Caco-2 (cell line): ENCODE results near the gene CCR3. TPM values are rescaled to one million over a fixed set of nuclear protein-coding genes. Genes with fewer than 3 reads are reported as not detected.

ENCODE experiments used
- BruUV-seq: library from RNA; stranded (reverse); fragments of 400-500 nt; replicated peaks from 2 replicates; lab custom pipeline; 2021; lab: Mats Ljungman, UMichigan
- CTCF ChIA-PET: fragments of 300-600 bp; sonication (Branson Sonifier 250); formaldehyde crosslinking; loops from one replicate; lab custom pipeline; 2022; ENCODE audit warnings: antibody characterized with exemption; lab: Charles Lee
- POLR2A ChIA-PET: fragments of 300-600 bp; sonication (Branson Sonifier 250); formaldehyde crosslinking; loops from one replicate; lab custom pipeline; 2022; ENCODE audit warnings: antibody characterized with exemption; lab: Charles Lee
- DNase-seq, 2 experiments: peaks; one replicate each; pipeline versions ENCODE4 v3.0.0 to v3.0.0-alpha.2; 2020 to 2022
- H3K27me3 ChIP-seq: replicated peaks from 2 replicates; pipeline ENCODE4 v1.6.0; 2011; ENCODE audit warnings: low read length; ENCODE audit not compliant: control insufficient read depth, insufficient read depth
- H3K36me3 ChIP-seq: 2 replicates; pipeline ENCODE4 v1.5.1; 2011; ENCODE audit warnings: low read length; ENCODE audit not compliant: control insufficient read depth, insufficient read depth
- H3K4me1 ChIP-seq: fragments of 250-450 bp; sonication (Bioruptor Pico); 2 replicates; pipeline ENCODE4 v1.5.1; 2020; ENCODE audit warnings: mild to moderate bottlenecking
- H3K4me3 ChIP-seq: 2 replicates; pipeline ENCODE4 v1.5.1; 2011; ENCODE audit warnings: low read depth, mild to moderate bottlenecking, control low read depth, low read length
- H3K9me3 ChIP-seq: fragments of 250-450 bp; sonication (Bioruptor Pico); 2 replicates; pipeline ENCODE4 v1.5.1; 2020; ENCODE audit warnings: mild to moderate bottlenecking, moderate library complexity
- H3K27ac Mint-ChIP-seq: one replicate; pipeline ENCODE4 v1.8.0; 2022; ENCODE audit warnings: mixed read lengths; ENCODE audit not compliant: unreplicated experiment
- H3K27me3 Mint-ChIP-seq: one replicate; pipeline ENCODE4 v1.8.0; 2022; ENCODE audit warnings: mixed read lengths; ENCODE audit not compliant: insufficient read depth, unreplicated experiment
- H3K36me3 Mint-ChIP-seq: one replicate; pipeline ENCODE4 v1.8.0; 2022; ENCODE audit warnings: mild to moderate bottlenecking, mixed read lengths; ENCODE audit not compliant: insufficient read depth, unreplicated experiment
- H3K4me1 Mint-ChIP-seq: one replicate; pipeline ENCODE4 v1.8.0; 2022; ENCODE audit warnings: low read depth, mixed read lengths; ENCODE audit not compliant: unreplicated experiment
- H3K4me3 Mint-ChIP-seq: one replicate; pipeline ENCODE4 v1.8.0; 2022; ENCODE audit warnings: mild to moderate bottlenecking, moderate library complexity, mixed read lengths; ENCODE audit not compliant: unreplicated experiment
- H3K9me3 Mint-ChIP-seq: one replicate; pipeline ENCODE4 v1.8.0; 2022; ENCODE audit warnings: mixed read lengths; ENCODE audit not compliant: unreplicated experiment
- intact Hi-C: fragments of 100-400 bp; cut with micrococcal nuclease; formaldehyde crosslinking; loops from one replicate; pipeline ENCODE4 v1.10.0; 2022; ENCODE audit not compliant: unreplicated experiment
- total RNA-seq: library from RNA; stranded (reverse); gene quantifications from 2 replicates; pipeline ENCODE4 v1.2.3, GENCODE V29; 2022
- TF ChIP-seq, protein P1 (sequence below), 2 experiments: fragments of 200-600 bp in 1 of 2; IDR thresholded peaks; 1 replicate in 1 of 2; 2 replicates in 1 of 2; pipeline versions ENCODE4 v1.5.1 to v1.8.0; 2011 to 2022; ENCODE audit warnings: antibody characterized with exemption in 1 of 2, control low read depth in 1 of 2, inconsistent platforms in 1 of 2, low read depth in 1 of 2, low read length in 1 of 2, mild to moderate bottlenecking in 1 of 2, moderate library complexity in 1 of 2; ENCODE audit not compliant: insufficient read depth in 1 of 2, severe bottlenecking in 1 of 2, unreplicated experiment in 1 of 2

CCR3 gene
- total RNA-seq, 1 experiment from 2014 or later: 0.64 TPM

DNA sequence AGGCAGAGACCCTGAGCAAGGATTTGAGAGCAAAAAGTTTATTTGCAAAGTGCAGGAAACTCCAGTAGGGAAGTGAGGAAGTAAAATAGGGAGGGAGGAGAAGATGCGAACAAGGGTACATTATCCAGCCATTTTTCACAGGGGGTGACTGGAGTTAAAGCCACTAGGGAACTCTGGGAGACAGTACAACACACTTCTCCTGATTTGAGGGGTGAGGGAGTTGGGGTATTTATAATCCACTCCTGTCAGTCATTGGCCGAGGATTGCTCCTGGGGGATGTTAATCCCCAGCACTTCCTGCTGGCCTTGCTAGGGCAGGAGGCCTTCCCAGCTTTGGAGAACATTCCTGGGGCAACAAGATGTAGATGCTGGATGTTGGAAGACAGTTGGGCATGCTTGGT, 28.2 kb downstream of the CCR3 start:
- H3K27me3 ChIP-seq: no peaks in the 10 kb centered on the region
- no peak overlapping the region for H3K4me3 ChIP-seq
- CTCF ChIA-PET: no interaction called here
- H3K4me1 ChIP-seq: no peaks in the 10 kb centered on the region
- TF ChIP-seq, protein P1, sequence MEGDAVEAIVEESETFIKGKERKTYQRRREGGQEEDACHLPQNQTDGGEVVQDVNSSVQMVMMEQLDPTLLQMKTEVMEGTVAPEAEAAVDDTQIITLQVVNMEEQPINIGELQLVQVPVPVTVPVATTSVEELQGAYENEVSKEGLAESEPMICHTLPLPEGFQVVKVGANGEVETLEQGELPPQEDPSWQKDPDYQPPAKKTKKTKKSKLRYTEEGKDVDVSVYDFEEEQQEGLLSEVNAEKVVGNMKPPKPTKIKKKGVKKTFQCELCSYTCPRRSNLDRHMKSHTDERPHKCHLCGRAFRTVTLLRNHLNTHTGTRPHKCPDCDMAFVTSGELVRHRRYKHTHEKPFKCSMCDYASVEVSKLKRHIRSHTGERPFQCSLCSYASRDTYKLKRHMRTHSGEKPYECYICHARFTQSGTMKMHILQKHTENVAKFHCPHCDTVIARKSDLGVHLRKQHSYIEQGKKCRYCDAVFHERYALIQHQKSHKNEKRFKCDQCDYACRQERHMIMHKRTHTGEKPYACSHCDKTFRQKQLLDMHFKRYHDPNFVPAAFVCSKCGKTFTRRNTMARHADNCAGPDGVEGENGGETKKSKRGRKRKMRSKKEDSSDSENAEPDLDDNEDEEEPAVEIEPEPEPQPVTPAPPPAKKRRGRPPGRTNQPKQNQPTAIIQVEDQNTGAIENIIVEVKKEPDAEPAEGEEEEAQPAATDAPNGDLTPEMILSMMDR (IDR thresholded peaks at IDR 0.05; ENCODE audit: insufficient read depth in 1 of 2, low read depth in 1 of 2, low read length in 1 of 2, severe bottlenecking in 1 of 2, unreplicated experiment in 1 of 2): no peak
- no peak overlapping the region for H3K27ac Mint-ChIP-seq
- no peaks in the 10 kb centered on the region for H3K36me3 ChIP-seq
- H3K4me1 Mint-ChIP-seq: no peaks in the 10 kb centered on the region
- intact Hi-C loops: no loop called here
- H3K4me3 Mint-ChIP-seq: no peak overlapping the region
- H3K36me3 Mint-ChIP-seq: no peaks in the 10 kb centered on the region
- no TSS peak for BruUV-seq
- POLR2A ChIA-PET: no interaction called here
- H3K9me3 Mint-ChIP-seq: no peaks in the 10 kb centered on the region
- no peaks in the 10 kb centered on the region for H3K27me3 Mint-ChIP-seq
- no peak for DNase-seq
- no peaks in the 10 kb centered on the region for H3K9me3 ChIP-seq

DNA sequence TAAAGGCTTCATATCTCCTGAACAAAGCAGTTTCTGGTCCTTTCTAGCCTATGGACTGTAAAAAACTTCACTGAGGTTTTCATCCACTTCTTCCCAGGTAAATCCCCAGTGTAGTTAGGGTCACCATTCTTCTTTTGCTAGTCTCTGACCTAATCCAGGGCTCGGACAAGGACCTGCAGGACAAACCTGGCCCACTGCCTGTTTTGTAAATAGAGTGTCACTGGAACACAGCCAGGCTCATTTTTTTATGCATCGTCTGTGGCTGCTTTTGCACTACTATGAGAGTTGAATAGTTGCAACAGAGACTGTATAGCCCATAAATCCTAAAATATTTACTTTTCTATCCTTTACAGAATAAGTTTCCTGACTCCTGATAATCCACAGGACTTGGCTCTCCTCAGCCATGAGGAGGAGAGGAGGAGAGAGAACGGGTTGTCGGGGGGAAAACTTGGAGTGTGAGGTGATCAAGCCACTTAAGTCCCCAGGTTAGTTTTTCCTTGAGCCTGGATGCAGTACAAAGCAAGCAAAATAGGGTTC, 29.0 kb downstream of the CCR3 start:
- intact Hi-C loops: no loop called here
- POLR2A ChIA-PET: no interaction called here
- Histone ChIP-seq H3K4me3 (no peak overlapping the region), H3K36me3 (no peaks in the 10 kb centered on the region), H3K4me1 (no peaks in the 10 kb centered on the region), H3K9me3 (no peaks in the 10 kb centered on the region), H3K27me3 (no peaks in the 10 kb centered on the region)
- no peak for DNase-seq
- Mint-ChIP-seq H3K27ac (no peak overlapping the region), H3K9me3 (no peaks in the 10 kb centered on the region), H3K27me3 (no peaks in the 10 kb centered on the region), H3K4me1 (no peaks in the 10 kb centered on the region), H3K4me3 (no peak overlapping the region), H3K36me3 (no peaks in the 10 kb centered on the region)
- CTCF ChIA-PET: no interaction called here
- no TSS peak for BruUV-seq
- TF ChIP-seq, protein P1 (IDR thresholded peaks at IDR 0.05; ENCODE audit: insufficient read depth in 1 of 2, low read depth in 1 of 2, low read length in 1 of 2, severe bottlenecking in 1 of 2, unreplicated experiment in 1 of 2): no peak

DNA sequence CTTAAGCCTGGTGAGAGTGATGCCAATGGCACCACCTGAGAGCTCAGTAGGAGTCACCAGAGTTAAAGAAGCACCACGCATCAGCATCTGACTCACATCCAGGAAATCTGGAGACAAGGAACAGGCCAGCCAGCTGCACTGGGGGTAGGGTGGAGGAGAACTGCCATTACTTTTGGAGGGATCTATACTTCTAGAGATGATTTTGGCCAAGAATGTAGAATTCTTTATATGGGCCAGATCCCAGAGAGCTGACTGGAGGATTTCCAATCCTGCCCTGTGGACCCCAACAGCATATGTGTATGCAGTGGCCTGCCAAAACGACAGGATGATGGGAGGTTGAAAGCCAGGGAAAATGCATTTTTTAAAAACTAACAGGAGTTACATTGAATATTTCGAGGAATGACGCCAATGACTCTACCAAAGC, 29.8 kb downstream of the CCR3 start:
- H3K9me3 Mint-ChIP-seq: peaks cover 3% of the 10 kb centered on the region
- no peaks in the 10 kb centered on the region for H3K4me1 Mint-ChIP-seq
- Histone ChIP-seq H3K4me3 (no peak overlapping the region), H3K4me1 (no peaks in the 10 kb centered on the region), H3K36me3 (no peaks in the 10 kb centered on the region), H3K27me3 (no peaks in the 10 kb centered on the region), H3K9me3 (no peaks in the 10 kb centered on the region)
- ChIA-PET CTCF (no interaction called here), POLR2A (no interaction called here)
- no peak for DNase-seq
- no TSS peak for BruUV-seq
- H3K27me3 Mint-ChIP-seq: no peaks in the 10 kb centered on the region
- H3K36me3 Mint-ChIP-seq: no peaks in the 10 kb centered on the region
- no peak overlapping the region for H3K27ac Mint-ChIP-seq
- no peak overlapping the region for H3K4me3 Mint-ChIP-seq
- intact Hi-C loops: no loop called here
- TF ChIP-seq, protein P1 (IDR thresholded peaks at IDR 0.05; ENCODE audit: insufficient read depth in 1 of 2, low read depth in 1 of 2, low read length in 1 of 2, severe bottlenecking in 1 of 2, unreplicated experiment in 1 of 2): no peak
